GM23248 (cell line): ENCODE results near the gene ADPRHL1.
"Not testable (repeated sequence)": the region's sequence is repeated elsewhere in the genome, so short reads cannot be mapped to it uniquely, and the experiment has no call there.

Experiments
- EZH2 ChIP-seq: fragments of 200-600 bp; sonication (generic); IDR thresholded peaks from 2 replicates; pipeline ENCODE4 v1.6.1; 2018; ENCODE audit warnings: antibody characterized with exemption, mild to moderate bottlenecking; ENCODE audit not compliant: insufficient read depth, poor library complexity, severe bottlenecking
- EZH2phosphoT487 ChIP-seq: fragments of 200-600 bp; sonication (generic); IDR thresholded peaks from 2 replicates; pipeline ENCODE4 v1.6.1; 2018; ENCODE audit warnings: antibody characterized with exemption, moderate library complexity, mild to moderate bottlenecking, low read depth; ENCODE audit not compliant: insufficient read depth

GRCh38 chr13:113368353-113368752 is 84.9 kb downstream of the ADPRHL1 start:
- not testable (repeated sequence) for TF ChIP-seq EZH2, EZH2phosphoT487
